OCI-M2 (cell line): Measurements from ENCODE around the gene CLCN5.

Experiments
- DNase-seq: peaks from one replicate; lab custom pipeline; 2025; ENCODE audit not compliant: unreplicated experiment; lab: John Stamatoyannopoulos, UW

The CLCN5 gene

GRCh38 chrX:49922291-49923241 lies at the start of gene CLCN5:
CLCN5 (plus strand) TSS chrX:49922596; CDS start chrX:49925299, 2,703 bp downstream.
- peak; percentile 78 for DNase-seq

DNA sequence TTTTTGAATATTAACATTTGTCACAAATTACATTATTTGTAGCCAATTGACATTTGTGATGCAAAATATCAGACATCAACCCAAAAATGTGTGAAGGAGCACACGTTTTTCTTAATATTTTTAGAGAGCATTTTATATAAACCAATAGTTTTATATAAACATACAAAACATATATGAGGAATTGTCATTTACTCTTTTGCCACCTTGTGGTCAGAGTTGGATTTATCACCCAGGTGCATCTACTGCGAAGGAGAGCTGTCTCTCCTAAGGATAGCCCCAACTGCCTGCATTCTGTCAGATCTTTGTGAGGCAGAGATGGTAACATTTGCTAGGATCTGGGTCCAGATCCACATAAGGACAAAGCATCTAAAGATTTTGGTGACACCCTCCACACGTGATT lies 45.6 kb upstream of the CLCN5 start:
- DNase-seq, result no peak

- DNase-seq, result no peak
Measured at GRCh38 chrX:49877397-49878101, 44.8 kb upstream of the CLCN5 start.

DNA sequence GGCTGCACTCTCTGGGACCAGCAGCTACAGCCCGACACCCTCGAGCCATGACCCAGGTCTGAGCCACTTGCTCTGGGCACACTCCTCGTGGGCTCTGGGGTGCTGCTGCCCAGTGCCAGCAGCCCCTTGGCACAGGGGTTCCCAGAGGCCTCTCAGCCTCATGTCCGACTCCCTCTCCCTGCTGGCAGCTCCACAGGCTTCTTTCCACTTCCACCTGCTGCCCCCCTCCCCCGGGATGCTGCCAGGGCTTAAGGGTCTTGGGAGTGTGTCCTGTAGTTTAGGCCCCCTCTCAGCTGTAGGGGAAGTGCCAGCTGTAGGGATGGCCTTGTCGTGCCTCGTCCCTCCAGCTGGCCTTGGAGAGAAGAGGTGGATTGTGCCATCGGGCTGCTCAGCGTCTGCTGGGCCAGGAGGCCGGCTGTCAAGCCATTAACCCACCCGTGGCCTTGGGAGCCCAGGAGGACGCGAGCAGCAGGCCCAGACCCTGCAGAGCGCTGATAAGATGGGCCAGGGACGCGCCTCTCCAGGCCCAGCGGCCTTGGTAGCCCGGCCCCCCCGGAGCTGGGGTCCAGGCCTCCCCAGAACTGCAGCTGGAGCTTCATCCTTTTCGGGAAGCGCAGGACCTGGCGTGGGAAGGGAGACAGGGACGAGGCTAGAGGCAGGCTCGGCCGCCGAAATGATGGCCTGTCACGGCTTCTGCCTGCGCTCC lies 44.1 kb upstream of the CLCN5 start:
- DNase-seq, result no peak

GRCh38 chrX:49878834-49879655 lies 43.4 kb upstream of the CLCN5 start, which contains the start of gene USP27X:
USP27X (plus strand) TSS chrX:49879484; CDS start chrX:49880308, 824 bp downstream.
- peak; percentile 92 for DNase-seq

- DNase-seq, result no peak
Measured at GRCh38 chrX:49879656-49880277, 42.6 kb upstream of the CLCN5 start.

DNA sequence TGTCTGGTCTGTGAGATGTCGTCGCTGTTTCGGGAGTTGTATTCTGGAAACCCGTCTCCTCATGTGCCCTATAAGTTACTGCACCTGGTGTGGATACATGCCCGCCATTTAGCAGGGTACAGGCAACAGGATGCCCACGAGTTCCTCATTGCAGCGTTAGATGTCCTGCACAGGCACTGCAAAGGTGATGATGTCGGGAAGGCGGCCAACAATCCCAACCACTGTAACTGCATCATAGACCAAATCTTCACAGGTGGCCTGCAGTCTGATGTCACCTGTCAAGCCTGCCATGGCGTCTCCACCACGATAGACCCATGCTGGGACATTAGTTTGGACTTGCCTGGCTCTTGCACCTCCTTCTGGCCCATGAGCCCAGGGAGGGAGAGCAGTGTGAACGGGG lies 41.7 kb upstream of the CLCN5 start:
- DNase-seq, result no peak

DNA sequence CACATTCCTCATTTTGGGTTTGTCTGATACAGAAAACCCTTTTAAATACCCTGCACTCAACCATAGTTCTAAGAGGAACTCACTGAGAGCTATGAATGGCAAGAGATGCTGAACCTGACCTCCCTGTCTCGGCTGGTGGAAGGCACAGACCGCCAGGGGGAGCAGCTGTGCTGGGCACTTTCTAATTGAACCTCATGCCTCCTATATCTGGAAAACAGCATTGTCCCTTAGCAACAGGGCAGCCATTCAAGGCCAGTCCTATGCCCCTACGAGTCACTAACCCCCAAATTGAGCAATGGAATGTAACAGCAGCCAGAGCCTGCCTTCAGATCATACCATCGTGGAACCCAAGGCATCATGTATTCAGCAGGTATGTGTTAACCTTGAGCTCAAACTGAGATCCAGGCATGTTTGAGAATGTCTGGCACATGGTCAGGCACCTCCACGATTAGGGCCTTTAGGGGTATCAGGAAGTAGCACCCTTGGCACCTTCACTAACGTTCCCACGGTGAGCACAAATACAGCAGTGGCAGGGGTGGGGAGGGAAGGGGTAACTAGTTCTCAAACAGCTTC lies 38.0 kb upstream of the CLCN5 start:
- peak; percentile 60 for DNase-seq

DNA sequence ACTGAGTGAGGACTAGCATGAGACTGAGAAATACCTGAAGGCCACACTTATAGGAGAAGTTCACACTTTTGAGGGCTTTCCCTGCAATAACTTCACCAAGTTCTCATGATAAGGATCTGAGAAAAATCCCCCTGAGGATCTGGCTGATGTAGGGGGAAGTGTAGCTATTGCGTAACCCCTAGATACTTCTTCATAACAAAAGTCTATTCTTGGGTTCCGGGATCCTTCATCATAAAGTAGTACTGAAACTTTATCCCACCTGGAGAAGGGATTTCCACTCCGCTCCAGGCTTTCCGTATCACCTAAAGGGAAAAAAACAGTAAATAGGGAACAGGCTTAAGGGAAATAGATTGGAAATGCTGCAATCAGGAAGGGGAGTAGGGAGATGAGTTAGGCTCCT lies 29.9 kb upstream of the CLCN5 start:
- no peak for DNase-seq

DNA sequence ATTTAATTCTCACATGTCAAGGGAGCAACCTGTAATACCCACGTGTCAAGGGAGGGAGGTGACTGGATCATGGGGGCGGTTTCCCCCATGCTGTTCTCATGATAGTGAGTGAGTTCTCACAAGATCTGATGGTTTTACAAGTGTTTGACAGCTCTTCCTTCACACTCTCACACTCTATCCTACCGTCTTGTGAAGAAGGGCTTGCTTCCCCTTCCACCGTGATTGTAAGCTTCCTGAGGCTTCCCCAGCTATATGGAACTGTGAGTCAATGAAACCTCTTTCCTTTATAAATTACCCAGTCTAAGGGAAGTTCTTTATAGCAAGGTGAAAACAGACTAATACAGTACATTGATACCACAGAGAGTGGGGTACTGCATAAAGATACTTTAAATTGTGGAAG lies 25.4 kb upstream of the CLCN5 start:
- DNase-seq, result no peak

GRCh38 chrX:49901048-49901447 lies 21.3 kb upstream of the CLCN5 start:
- no peak for DNase-seq

DNA sequence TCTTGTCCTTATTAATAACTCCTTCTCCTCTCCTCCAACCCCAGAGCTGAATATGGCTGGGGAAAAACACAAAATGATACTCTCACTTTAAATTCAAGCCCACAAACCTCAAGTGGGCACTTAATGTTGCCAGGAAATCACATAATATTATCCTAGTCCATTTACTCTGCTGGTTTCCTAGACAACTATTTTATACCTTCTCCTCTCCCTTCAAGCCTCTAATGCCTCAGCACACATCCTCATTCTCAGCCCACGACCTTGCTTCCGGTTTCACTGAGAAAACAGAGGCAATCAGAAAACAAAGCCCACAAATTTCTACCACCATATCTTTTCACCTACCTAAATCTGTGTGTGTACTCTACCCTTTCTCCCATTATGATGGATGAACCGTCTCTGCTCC lies 12.1 kb upstream of the CLCN5 start:
- no peak for DNase-seq

DNA sequence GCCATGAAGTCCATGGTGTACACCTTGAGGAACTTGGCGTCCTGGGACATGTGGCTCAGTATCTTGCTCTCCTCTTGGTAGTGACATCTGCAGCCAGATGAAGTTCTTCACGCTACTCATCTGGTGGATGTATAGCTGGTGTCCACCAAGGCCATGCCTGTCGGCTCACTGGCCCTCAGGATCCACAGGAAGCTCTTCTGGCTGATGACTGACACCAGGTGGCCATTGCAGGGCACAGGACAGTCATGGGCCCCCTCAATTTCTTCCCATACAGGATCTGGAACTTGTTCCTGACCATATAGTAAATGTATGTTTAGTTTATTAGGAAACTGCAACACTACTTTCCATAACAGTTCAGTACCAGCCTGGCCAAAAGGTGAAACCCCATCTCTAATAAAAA lies 10.3 kb upstream of the CLCN5 start:
- DNase-seq, result no peak

DNA sequence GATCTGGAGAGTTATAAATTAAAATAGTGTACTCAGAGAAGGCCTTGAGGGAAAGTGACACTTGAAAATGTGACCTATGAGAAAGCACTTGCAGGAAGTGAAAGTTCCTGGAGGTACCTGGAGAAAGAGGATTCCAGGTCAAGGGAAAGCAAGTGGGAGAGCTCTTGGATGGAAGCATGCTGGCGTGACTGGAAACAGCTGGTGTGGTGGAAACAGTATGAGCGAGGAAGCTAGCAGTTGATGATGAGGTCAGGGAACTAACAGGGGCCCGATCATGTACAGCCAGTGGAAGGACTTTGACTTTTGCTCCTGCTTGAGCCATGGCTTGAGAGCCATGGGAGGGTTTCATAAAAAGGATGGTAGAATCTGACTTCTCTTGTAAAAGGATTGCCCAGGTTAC lies 9.5 kb upstream of the CLCN5 start:
- DNase-seq, result no peak

DNA sequence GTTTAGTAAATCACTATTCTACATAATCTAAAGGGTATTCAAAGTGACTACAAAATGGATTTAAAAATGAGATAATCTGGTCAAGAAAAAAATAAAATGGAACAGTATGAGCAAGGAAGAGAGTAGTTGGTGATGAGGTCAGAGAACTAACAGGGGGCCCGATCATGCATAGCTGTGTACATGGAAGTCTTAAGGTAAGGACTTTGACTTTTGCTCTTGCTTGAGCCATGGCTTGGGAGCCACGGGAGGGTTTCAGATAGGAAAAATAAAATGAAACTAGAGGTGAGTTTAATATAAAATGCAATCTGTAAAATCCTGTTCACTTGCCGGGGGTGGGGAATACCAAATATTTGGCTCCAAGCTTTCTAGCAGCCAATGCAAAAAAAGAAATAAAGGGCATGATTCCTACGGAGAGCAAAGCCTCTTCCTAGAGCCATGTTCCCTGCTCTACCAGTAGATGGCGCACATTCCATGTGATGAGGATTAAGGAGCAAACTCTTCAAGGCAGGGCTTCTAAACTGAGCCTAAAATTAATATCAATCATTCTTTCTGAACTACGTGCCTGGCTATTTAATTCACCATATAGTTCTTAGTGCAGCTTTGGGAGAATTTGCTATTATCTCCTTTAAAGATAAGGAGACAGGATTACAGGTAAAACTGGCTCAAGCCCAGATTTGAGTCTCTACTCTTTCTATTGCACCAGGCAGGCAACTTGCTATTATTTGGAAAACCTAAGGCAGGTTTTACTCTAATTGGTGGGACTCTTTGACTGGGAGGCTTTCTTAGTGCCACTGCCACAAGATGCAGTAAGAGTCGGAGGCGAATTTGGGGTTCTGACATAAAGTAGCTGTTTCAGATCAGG lies 6.8 kb upstream of the CLCN5 start:
- DNase-seq, result no peak

GRCh38 chrX:49919617-49920016 lies 2.8 kb upstream of the CLCN5 start:
- no peak for DNase-seq

DNA sequence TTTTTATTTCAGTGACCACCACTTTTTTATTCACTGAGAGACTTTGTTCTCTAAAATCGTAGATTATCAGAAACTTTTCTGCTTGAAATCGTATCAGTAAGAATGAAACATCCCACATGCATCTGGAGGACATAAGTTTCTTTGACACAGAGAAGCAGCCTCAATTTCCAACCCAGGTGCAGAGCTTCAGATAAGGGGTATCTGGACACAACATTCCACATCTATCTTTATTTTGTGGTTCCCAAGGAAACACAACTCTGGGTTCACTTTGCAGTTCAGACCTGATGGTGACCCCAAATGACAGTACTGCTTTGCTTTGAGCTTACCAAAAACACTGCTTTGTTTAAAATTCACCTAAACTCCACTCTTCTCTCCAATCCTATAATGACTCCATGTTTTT lies 1.3 kb upstream of the CLCN5 start:
- no peak for DNase-seq

GRCh38 chrX:49925176-49925575 lies 2.8 kb downstream of the CLCN5 start:
- DNase-seq, result no peak

GRCh38 chrX:49930039-49930438 lies 7.6 kb downstream of the CLCN5 start:
- no peak for DNase-seq
